RPMI7951 (cell line): Measurements from ENCODE around the gene ANO7. TPM values are rescaled to one million over a fixed set of nuclear protein-coding genes. Genes with fewer than 3 reads are reported as not detected.

Experiments used
- DNase-seq: peaks from one replicate; pipeline ENCODE4 v3.0.0-alpha.2; 2012; ENCODE audit warnings: low read depth
- total RNA-seq: library from RNA; depleted of rRNA; stranded (reverse); fragments of >200 nt; shearing (Covaris generic); gene quantifications from 2 replicates; pipeline ENCODE4 v1.2.3, GENCODE V29; 2014; rRNA removed

ANO7 gene
- total RNA-seq, 1 experiment from 2014 or later: 0.72 TPM

DNA sequence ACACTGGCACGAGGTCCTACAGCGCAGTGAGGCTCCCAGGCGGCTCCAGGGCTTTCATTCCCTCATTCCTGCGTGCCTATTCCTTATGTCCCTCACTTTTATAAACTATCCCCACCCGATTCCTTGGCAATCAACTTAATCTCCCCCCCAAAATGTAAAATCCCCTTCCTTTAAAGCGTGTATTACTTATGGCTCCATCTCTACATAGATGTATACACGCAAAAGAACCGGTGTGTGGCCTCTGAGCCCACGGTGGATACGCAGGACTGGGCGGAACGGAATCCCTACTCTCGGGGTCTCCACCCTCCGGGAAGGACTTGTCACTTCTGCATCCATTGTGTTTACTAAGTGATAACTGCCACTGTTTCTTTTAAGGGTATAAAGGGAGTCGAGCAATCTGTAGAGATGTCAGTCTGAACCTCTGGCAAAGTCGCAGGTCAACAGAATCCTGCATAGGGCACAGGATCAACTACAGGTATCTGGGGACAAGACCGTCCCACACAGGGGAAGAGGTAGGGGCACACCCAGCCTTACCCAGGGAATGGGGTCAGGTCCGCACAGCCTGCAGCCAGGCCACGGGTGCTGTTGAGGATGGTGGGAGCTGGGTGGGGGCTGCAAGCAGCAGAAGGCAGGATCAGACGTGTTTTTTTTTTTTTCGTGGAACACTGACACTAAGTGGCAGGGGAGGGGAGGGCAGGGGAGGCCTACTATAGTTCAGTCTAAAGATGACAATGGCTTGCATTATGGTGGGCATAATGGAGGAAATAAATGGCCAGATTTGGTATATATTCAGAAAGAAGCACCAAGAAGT, 84.9 kb downstream of the ANO7 start:
- no peak for DNase-seq

DNA sequence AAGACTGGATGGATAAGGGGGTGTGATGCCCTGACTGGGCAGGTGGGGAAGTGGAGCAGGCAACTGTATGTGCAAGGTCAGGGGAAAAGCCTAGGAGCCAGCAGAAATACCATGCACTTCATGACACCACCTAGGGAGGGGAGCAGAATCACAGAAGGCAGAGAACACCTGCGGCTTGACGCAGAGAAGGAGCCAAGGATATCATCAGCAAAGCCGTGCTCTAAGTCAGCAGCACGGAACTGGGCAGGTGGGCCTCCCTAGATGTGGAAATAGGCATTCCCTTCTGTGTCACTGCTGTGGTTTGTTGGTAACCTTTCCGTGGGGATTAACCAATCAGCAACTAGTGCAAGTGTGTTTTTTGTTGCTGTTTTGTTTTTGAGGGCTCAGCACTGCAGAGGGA, 85.7 kb downstream of the ANO7 start:
- DNase-seq: no peak

Other genes starting within 250 kb of the ANO7 start
- gene SNED1, start 190.1 kb upstream of the ANO7 start, total RNA-seq: 63.7 and 65.5 TPM in 2 replicates
- 23.9 and 30.8 TPM in 2 replicates for gene MTERF4, start 86.4 kb upstream of the ANO7 start, total RNA-seq
- gene PASK, start 39.2 kb upstream of the ANO7 start, total RNA-seq: 4.8 and 6.3 TPM in 2 replicates
- gene PPP1R7, start 38.2 kb upstream of the ANO7 start, total RNA-seq: 101 TPM in 2 replicates
- gene HDLBP, start 127.0 kb downstream of the ANO7 start, total RNA-seq: 403 and 467 TPM in 2 replicates
- 451 and 502 TPM in 2 replicates for gene SEPTIN2, start 127.2 kb downstream of the ANO7 start, total RNA-seq
- gene FARP2, start 167.6 kb downstream of the ANO7 start, total RNA-seq: 38.1 and 41.6 TPM in 2 replicates